Measurements from ENCODE around the gene LRRC45.

The LRRC45 gene

DNA sequence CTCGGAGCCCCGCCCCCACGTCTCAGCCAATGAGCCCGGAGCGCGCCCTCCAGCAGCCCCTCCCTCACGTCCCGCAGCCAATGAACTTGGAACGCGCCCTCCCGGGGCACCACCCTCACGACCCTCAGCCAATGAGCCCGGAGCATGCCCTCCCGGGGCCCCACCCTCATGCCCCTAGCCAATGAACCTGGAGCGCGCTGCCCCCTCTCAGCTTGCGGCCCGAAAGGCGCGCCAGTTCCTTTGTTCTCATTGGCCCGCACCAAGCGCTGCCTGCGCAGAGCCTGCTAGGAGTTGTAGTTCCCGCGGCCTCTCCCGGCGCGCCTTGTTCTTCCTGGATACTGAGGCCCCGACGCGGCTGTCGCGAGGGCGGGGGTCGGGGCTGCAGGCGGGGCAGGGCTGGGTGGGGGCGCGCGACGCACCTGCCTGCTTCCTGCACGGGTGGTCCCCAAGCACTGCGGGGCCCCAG is at the start of gene LRRC45:
Gene LRRC45 (plus strand): TSS at position 325 of the 466 bp plus-strand sequence. CDS start 339 bp downstream, outside the sequence.
- peak; percentile 100 for DNase-seq (ENCODE audit: low read depth)
- H3K4me3 ChIP-seq (ENCODE audit: low read depth, low read length), result peak within 1 kb of the TSS; percentile 84
- TF ChIP-seq CTCF (IDR thresholded peaks at IDR 0.05; ENCODE audit: low read depth, low read length) (no peak), MYC (IDR thresholded peaks at IDR 0.05; ENCODE audit: low read depth, low read length) (peak; percentile 7; the same call in 1 of the 2 replicates), POLR2A (IDR thresholded peaks at IDR 0.05; ENCODE audit: extremely low read depth, insufficient read length) (no peak)
- TF ChIP-seq, protein P1, sequence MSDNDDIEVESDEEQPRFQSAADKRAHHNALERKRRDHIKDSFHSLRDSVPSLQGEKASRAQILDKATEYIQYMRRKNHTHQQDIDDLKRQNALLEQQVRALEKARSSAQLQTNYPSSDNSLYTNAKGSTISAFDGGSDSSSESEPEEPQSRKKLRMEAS (IDR thresholded peaks at IDR 0.05; ENCODE audit: low read depth, low read length), result peak; percentile 13; the same call in 1 of the 2 replicates

- no peak for DNase-seq (ENCODE audit: low read depth)
- TF ChIP-seq CTCF (IDR thresholded peaks at IDR 0.05; ENCODE audit: low read depth, low read length), result no peak
- TF ChIP-seq, protein P1 (IDR thresholded peaks at IDR 0.05; ENCODE audit: low read depth, low read length), result no peak
- TF ChIP-seq POLR2A (IDR thresholded peaks at IDR 0.05; ENCODE audit: extremely low read depth, insufficient read length), result no peak
- no peak for TF ChIP-seq MYC (IDR thresholded peaks at IDR 0.05; ENCODE audit: low read depth, low read length)
- no peak overlapping the region for H3K4me3 ChIP-seq (ENCODE audit: low read depth, low read length)
Measured at GRCh38 chr17:81973432-81973831, 49.7 kb upstream of the LRRC45 start.

DNA sequence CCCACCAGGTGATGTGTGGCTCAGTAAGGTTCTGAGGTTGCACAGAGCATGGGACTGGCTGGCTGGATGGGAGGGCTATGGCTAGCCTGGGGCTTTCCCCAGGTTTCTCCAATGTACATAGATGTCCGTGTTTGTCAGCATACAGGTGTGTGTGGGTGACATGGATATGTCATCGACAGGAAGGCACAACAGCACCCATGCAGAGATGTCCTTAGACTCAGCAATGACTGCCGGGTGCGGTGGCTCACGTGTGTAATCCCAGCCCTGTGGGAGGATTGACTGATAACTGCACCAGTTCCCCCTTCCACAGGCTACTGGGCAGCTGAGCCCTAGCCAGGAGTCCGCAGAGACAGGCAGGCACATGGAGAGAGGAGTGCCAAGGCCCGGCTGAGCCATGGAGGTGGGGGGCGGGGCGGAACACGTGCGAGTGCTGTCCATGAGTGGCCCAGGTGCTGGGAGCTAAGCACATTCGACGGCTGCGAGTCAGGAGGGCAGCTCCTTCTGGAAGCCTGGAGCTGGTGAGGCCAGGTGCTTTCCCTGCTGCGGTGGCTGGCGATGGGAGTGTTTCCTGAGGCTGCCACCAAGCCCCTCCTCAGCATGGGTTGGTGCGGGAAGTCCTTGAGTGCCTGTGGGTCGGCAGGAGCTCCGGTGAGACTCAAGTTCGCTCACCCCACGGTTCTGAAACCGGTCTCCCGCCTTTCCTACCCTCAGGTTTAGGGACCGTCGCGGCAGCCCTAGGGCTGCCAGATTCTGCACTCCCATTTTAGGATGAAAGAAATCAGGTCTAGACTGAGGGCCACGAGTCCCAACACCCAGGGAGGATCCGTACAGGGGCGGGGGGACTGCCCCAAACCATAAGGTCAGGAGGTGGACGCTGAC is 46.5 kb upstream of the LRRC45 start:
- peak; percentile 49 for DNase-seq (ENCODE audit: low read depth)
- TF ChIP-seq POLR2A (IDR thresholded peaks at IDR 0.05; ENCODE audit: extremely low read depth, insufficient read length), result no peak
- TF ChIP-seq MYC (IDR thresholded peaks at IDR 0.05; ENCODE audit: low read depth, low read length), result peak; percentile 64; the same call in 1 of the 2 replicates
- no peak for TF ChIP-seq CTCF (IDR thresholded peaks at IDR 0.05; ENCODE audit: low read depth, low read length)
- TF ChIP-seq, protein P1 (IDR thresholded peaks at IDR 0.05; ENCODE audit: low read depth, low read length), result peak; percentile 76
- peak overlapping the region; percentile 68 for H3K4me3 ChIP-seq (ENCODE audit: low read depth, low read length)

DNA sequence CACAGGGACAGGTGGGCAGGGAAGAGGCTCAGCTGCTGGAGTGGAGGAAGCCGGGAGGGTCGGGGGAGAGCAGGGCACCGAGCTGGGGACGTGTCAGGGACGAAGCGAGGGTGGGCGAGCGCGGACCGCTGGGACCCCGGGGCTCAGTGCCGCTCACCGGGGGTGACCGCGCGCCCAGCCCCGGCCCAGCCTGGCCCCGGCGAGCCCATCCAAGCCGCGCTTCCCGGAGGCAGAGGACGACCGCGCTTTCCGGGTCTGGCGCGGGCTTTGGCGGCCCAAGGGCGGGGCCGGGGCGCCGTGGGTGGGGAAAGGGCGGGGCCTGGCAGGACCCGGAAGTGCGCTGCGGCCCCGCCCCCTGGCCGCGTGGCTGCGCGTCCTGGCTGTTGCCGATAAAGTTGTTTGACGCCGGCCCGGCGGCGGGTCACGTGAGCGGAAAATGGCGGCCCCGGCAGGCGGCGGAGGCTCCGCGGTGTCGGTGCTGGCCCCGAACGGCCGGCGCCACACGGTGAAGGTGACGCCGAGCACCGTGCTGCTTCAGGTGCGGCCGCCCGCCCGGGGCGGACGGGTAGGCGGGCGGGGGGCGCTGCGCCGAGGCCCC is 45.8 kb upstream of the LRRC45 start, which contains the start of gene ASPSCR1:
Gene ASPSCR1 (plus strand): TSS at position 419 of the 598 bp plus-strand sequence. CDS start 18 bp downstream, at position 437.
- TF ChIP-seq MYC (IDR thresholded peaks at IDR 0.05; ENCODE audit: low read depth, low read length) (peak; percentile 99), CTCF (IDR thresholded peaks at IDR 0.05; ENCODE audit: low read depth, low read length) (no peak), POLR2A (IDR thresholded peaks at IDR 0.05; ENCODE audit: extremely low read depth, insufficient read length) (peak; percentile 89)
- TF ChIP-seq, protein P1 (IDR thresholded peaks at IDR 0.05; ENCODE audit: low read depth, low read length), result peak; percentile 94
- DNase-seq (ENCODE audit: low read depth), result peak; percentile 90
- H3K4me3 ChIP-seq (ENCODE audit: low read depth, low read length), result peak within 1 kb of the TSS; percentile 68

DNA sequence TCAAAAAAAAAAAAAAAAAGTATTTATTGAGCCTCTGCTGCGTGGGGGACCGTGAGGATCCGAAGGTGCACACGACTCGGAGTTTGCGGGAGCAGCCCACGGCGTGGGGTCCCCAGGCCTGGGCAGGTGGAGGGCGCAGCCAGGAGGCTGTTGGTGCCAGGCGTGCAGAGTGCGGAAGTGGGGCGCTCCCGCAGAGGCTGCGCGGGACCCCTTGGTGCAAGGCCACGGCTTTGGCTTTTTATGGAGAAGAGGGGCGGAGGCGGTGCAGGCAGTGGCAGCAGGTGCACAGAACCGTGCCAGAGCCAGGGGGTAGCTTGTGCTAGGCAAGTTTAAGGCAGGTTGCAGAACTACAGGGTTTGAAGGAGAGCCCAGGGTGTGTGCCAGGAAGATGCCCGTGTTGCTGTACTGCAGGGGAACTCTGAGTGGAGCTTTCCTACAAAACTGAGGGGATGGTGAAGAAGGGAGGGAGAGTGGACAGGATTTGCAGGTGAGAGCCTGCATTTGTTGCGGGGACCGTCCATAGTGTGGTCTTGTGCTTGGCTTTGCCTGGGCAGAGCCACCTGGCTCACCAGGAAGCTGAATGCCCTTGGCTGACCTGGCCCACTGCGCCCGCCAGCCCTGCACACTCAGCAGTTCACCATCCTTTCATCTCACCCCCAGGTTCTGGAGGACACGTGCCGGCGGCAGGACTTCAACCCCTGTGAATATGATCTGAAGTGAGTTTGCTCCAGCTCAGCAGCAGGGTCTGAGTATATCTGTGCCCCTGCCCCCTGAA is 44.4 kb upstream of the LRRC45 start:
- no peak for DNase-seq (ENCODE audit: low read depth)
- no peak for TF ChIP-seq MYC (IDR thresholded peaks at IDR 0.05; ENCODE audit: low read depth, low read length)
- TF ChIP-seq, protein P1 (IDR thresholded peaks at IDR 0.05; ENCODE audit: low read depth, low read length), result no peak
- TF ChIP-seq POLR2A (IDR thresholded peaks at IDR 0.05; ENCODE audit: extremely low read depth, insufficient read length), result no peak
- no peak for TF ChIP-seq CTCF (IDR thresholded peaks at IDR 0.05; ENCODE audit: low read depth, low read length)
- H3K4me3 ChIP-seq (ENCODE audit: low read depth, low read length), result no peak overlapping the region
